Stimulated activated CD4-positive, alpha-beta T cell treated with anti-CD3 and anti-CD28 coated beads, Interleukin-2, amount 100 ng/mL, for 4 hours (primary cell): ENCODE results near the gene CDH1.
"Not testable (repeated sequence)": the region's sequence is repeated elsewhere in the genome, so short reads cannot be mapped to it uniquely, and the experiment has no call there.

Experiments used
- DNase-seq: peaks from one replicate; pipeline ENCODE4 v3.0.0-alpha.2; 2020; ENCODE audit warnings: low read depth

CDH1 gene

GRCh38 chr16:68737046-68737729 is at the start of gene CDH1:
CDH1 (plus strand) TSS chr16:68737292; CDS start chr16:68737416, 124 bp downstream.
- no peak for DNase-seq

GRCh38 chr16:68689921-68690320 is 47.2 kb upstream of the CDH1 start:
- no peak for DNase-seq

GRCh38 chr16:68695575-68695974 is 41.5 kb upstream of the CDH1 start:
- DNase-seq, result no peak

GRCh38 chr16:68696514-68696913 is 40.6 kb upstream of the CDH1 start:
- no peak for DNase-seq

GRCh38 chr16:68698091-68698490 is 39.0 kb upstream of the CDH1 start:
- DNase-seq, result no peak

- DNase-seq, result no peak
These were observed 37.0 kb upstream of the CDH1 start for GRCh38 chr16:68700120-68700519.

- no peak for DNase-seq
These were observed 36.3 kb upstream of the CDH1 start for GRCh38 chr16:68700831-68701230.

- DNase-seq, result peak; percentile 24
These were observed 32.7 kb upstream of the CDH1 start for GRCh38 chr16:68704232-68704867.

GRCh38 chr16:68707340-68708152 is 29.5 kb upstream of the CDH1 start:
- DNase-seq, result no peak

GRCh38 chr16:68710211-68710610 is 26.9 kb upstream of the CDH1 start:
- DNase-seq, result no peak

- DNase-seq, result no peak
These were observed 25.5 kb upstream of the CDH1 start for GRCh38 chr16:68711421-68712139.

GRCh38 chr16:68713361-68713760 is 23.7 kb upstream of the CDH1 start:
- no peak for DNase-seq

- DNase-seq, result no peak
These were observed 21.6 kb upstream of the CDH1 start for GRCh38 chr16:68715471-68715870.

- not testable (repeated sequence) for DNase-seq
These were observed 20.6 kb upstream of the CDH1 start for GRCh38 chr16:68716516-68716915.

- no peak for DNase-seq
These were observed 19.4 kb upstream of the CDH1 start for GRCh38 chr16:68717684-68718083.

GRCh38 chr16:68718590-68718989 is 18.5 kb upstream of the CDH1 start:
- no peak for DNase-seq

- DNase-seq, result no peak
These were observed 17.1 kb upstream of the CDH1 start for GRCh38 chr16:68719993-68720489.

- no peak for DNase-seq
These were observed 14.7 kb upstream of the CDH1 start for GRCh38 chr16:68722119-68723024.

- DNase-seq, result no peak
These were observed 12.3 kb upstream of the CDH1 start for GRCh38 chr16:68724797-68725196.

GRCh38 chr16:68728523-68728922 is 8.6 kb upstream of the CDH1 start:
- DNase-seq, result no peak

- DNase-seq, result no peak
These were observed 5.5 kb upstream of the CDH1 start for GRCh38 chr16:68731637-68732036.
